Testis (tissue), 3 donors: ENCODE measurements around the gene RPS21. TPM values are rescaled to one million over a fixed set of nuclear protein-coding genes. Genes with fewer than 3 reads are reported as not detected.

Experiments used
- DNase-seq: peaks from one replicate; pipeline ENCODE4 v3.0.0-alpha.2; 2019
- H3K27ac ChIP-seq, 2 donors: fragments of 200-600 bp; sonication (generic); one replicate each; pipeline ENCODE4 v1.5.1; 2019
- H3K27me3 ChIP-seq: fragments of 200-600 bp; sonication (generic); one replicate; pipeline ENCODE4 v1.5.1; 2019
- H3K36me3 ChIP-seq: fragments of 200-600 bp; sonication (generic); one replicate; pipeline ENCODE4 v1.5.1; 2017; ENCODE audit warnings: low read depth; ENCODE audit errors: missing control alignments
- H3K4me1 ChIP-seq: fragments of 200-600 bp; sonication (generic); one replicate; pipeline ENCODE4 v1.5.1; 2019
- H3K4me3 ChIP-seq, 2 donors: fragments of 200-600 bp; sonication (generic); one replicate each; pipeline ENCODE4 v1.5.1; 2017 to 2019
- H3K9me3 ChIP-seq: fragments of 200-600 bp; sonication (generic); one replicate; pipeline ENCODE4 v1.5.1; 2017
- CTCF ChIP-seq, 3 experiments: fragments of 450-650 bp in 2 of 3; fragments of 200-600 bp in 1 of 3; sonication (generic) in 1 of 3; IDR thresholded peaks; one replicate each; pipeline ENCODE4 v1.5.1; 2016 to 2019; ENCODE audit warnings: antibody characterized with exemption in 3 of 3, mild to moderate bottlenecking in 2 of 3, moderate library complexity in 1 of 3
- POLR2A ChIP-seq: fragments of 450-650 bp; IDR thresholded peaks from one replicate; pipeline ENCODE4 v1.6.1; 2017; ENCODE audit warnings: antibody characterized with exemption, mild to moderate bottlenecking, moderate library complexity
- WGBS, 2 donors: methylation state at CpG; one replicate each; pipeline ENCODE4 v1.1.5; 2018; 5-methylcytosine and 5-hydroxymethylcytosine counted together
- intact Hi-C: fragments of 100-400 bp; cut with DNase I; formaldehyde crosslinking; loops from one replicate; pipeline ENCODE4 v1.15.1; 2023; ENCODE audit warnings: low total_unique reads
- polyA plus RNA-seq: library from polyadenylated mRNA; stranded (reverse); fragments of 350-450 nt; fragmentation: Illumina TruSeq; extraction: RNeasy Lipid Tissue Mini Kit (QIAGEN cat#74804); gene quantifications from one replicate; pipeline ENCODE4 v1.2.3, GENCODE V29; 2014; ENCODE audit warnings: low read depth, low replicate concordance; ENCODE audit not compliant: insufficient read depth
- total RNA-seq, 2 donors: library from RNA; depleted of rRNA; stranded (reverse); fragments of >200 nt; gene quantifications; one replicate each; pipeline ENCODE4 v1.2.3, GENCODE V29; 2016

The RPS21 gene
- total and polyA plus RNA-seq, 3 donors from 2014 or later = 548 to 1,387 (median 1,052) TPM

GRCh38 chr20:62358171-62359042 lies 28.5 kb upstream of the RPS21 start:
- intact Hi-C loops = no loop called here
- 65 to 81% methylated on average over 4 to 23 of the region's 24 CpGs for WGBS, 2 donors
- no peak overlapping the region for H3K4me3 ChIP-seq
- no peak for DNase-seq
- no peaks in the 10 kb centered on the region for H3K36me3 ChIP-seq
- no peaks in the 10 kb centered on the region for H3K9me3 ChIP-seq
- H3K27ac ChIP-seq = peak overlapping the region; percentile 47 to 60
- H3K27me3 ChIP-seq = no peaks in the 10 kb centered on the region
- TF ChIP-seq POLR2A = no peak
- TF ChIP-seq CTCF (IDR thresholded peaks at IDR 0.05) = no peak
- peaks cover 46% of the 10 kb centered on the region for H3K4me1 ChIP-seq

- peak overlapping the region; percentile 47 to 60 for H3K27ac ChIP-seq
- H3K9me3 ChIP-seq = no peaks in the 10 kb centered on the region
- TF ChIP-seq CTCF (IDR thresholded peaks at IDR 0.05) = no peak
- TF ChIP-seq POLR2A = no peak
- H3K4me1 ChIP-seq = peaks cover 45% of the 10 kb centered on the region
- no peak for DNase-seq
- intact Hi-C loops = no loop called here
- no peaks in the 10 kb centered on the region for H3K27me3 ChIP-seq
- H3K36me3 ChIP-seq = no peaks in the 10 kb centered on the region
- no peak overlapping the region for H3K4me3 ChIP-seq
- 79 to 88% methylated on average over 11 to 16 of the region's 16 CpGs for WGBS, 2 donors
Measured at GRCh38 chr20:62359043-62359490, 27.8 kb upstream of the RPS21 start.

GRCh38 chr20:62359491-62360121 lies 27.3 kb upstream of the RPS21 start:
- no peaks in the 10 kb centered on the region for H3K27me3 ChIP-seq
- no peak overlapping the region for H3K4me3 ChIP-seq
- H3K36me3 ChIP-seq = no peaks in the 10 kb centered on the region
- TF ChIP-seq CTCF (IDR thresholded peaks at IDR 0.05) = no peak
- 75% methylated on average over 24 of the region's 25 CpGs; no CpG with 5 or more reads in 1 of the 2 donors for WGBS, 2 donors
- peaks cover 49% of the 10 kb centered on the region for H3K4me1 ChIP-seq
- no peak for DNase-seq
- no peaks in the 10 kb centered on the region for H3K9me3 ChIP-seq
- peak overlapping the region; percentile 47 to 60 for H3K27ac ChIP-seq
- intact Hi-C loops = no loop called here

- DNase-seq = no peak
- intact Hi-C loops = no loop called here
- 71 to 73% methylated on average over 7 to 22 of the region's 25 CpGs for WGBS, 2 donors
- TF ChIP-seq POLR2A = no peak
- no peak for TF ChIP-seq CTCF (IDR thresholded peaks at IDR 0.05)
- Histone ChIP-seq H3K4me1 (peaks cover 45% of the 10 kb centered on the region), H3K9me3 (no peaks in the 10 kb centered on the region), H3K4me3 (no peak overlapping the region), H3K27me3 (no peaks in the 10 kb centered on the region), H3K36me3 (no peaks in the 10 kb centered on the region), H3K27ac (no peak overlapping the region)
Measured at GRCh38 chr20:62360854-62361798, 25.8 kb upstream of the RPS21 start.
